HEK293 (cell line): ENCODE data around the gene RYR2.

Experiments
- CTCF ChIP-seq: fragments of 450-650 bp; formaldehyde crosslinking; IDR thresholded peaks from 2 replicates; pipeline ENCODE4 v1.5.1; 2016; ENCODE audit warnings: missing biosample characterization, missing genetic modification characterization
- GLIS1 ChIP-seq: fragments of 450-650 bp; formaldehyde crosslinking; IDR thresholded peaks from 2 replicates; pipeline ENCODE4 v1.5.1; 2016; ENCODE audit warnings: missing biosample characterization, missing genetic modification characterization
- SETDB1 ChIP-seq: IDR thresholded peaks from one replicate; pipeline ENCODE4 v1.6.1; 2017; ENCODE audit warnings: mild to moderate bottlenecking, low read length, moderate library complexity, mixed read lengths; ENCODE audit not compliant: insufficient read length
- ZBTB7A ChIP-seq: fragments of 450-650 bp; formaldehyde crosslinking; IDR thresholded peaks from 2 replicates; pipeline ENCODE4 v1.5.1; 2016; ENCODE audit warnings: low read depth, missing biosample characterization, missing genetic modification characterization
- ZNF529 ChIP-seq: fragments of 450-650 bp; formaldehyde crosslinking; IDR thresholded peaks from 2 replicates; pipeline ENCODE4 v1.5.1; 2017; ENCODE audit warnings: missing genetic modification characterization, missing biosample characterization; ENCODE audit not compliant: insufficient replicate concordance
- TF ChIP-seq, protein P1 (sequence below): fragments of 450-650 bp; formaldehyde crosslinking; IDR thresholded peaks from 2 replicates; pipeline ENCODE4 v1.5.1; 2016; ENCODE audit warnings: missing biosample characterization, missing genetic modification characterization

DNA sequence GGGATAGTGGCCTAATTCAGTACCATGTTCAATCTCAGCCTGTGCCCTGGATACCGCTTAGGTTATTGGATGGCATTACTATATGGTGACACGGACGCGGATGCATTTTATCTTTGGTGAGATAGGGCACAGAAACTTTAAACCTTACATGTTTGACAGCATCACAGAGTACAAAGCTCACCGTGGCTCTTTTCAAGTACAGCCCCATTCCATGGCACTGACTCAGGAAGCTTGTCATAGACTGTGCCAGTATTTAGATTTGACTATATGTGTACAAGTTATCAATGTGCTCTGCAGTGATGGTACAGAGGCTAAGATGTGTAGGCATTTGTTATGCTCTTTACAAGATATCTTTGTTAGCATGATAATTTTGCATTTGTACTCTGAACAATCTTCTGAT, 169.0 kb downstream of the RYR2 start:
- no peak for TF ChIP-seq ZNF529 (tag by site-specific recombination)
- no peak for TF ChIP-seq ZBTB7A (tag by site-specific recombination)
- TF ChIP-seq SETDB1: no peak
- TF ChIP-seq, protein P1, sequence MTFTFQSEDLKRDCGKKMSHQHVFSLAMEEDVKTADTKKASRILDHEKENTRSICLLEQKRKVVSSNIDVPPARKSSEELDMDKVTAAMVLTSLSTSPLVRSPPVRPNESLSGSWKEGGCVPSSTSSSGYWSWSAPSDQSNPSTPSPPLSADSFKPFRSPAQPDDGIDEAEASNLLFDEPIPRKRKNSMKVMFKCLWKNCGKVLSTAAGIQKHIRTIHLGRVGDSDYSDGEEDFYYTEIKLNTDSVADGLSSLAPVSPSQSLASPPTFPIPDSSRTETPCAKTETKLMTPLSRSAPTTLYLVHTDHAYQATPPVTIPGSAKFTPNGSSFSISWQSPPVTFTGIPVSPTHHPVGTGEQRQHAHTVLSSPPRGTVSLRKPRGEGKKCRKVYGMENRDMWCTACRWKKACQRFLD (tag by site-specific recombination): no peak
- TF ChIP-seq CTCF (tag by site-specific recombination): no peak
- TF ChIP-seq GLIS1 (tag by site-specific recombination): no peak
